Measurements from ENCODE around the gene MAD1L1. TPM values are rescaled to one million over a fixed set of nuclear protein-coding genes. Genes with fewer than 3 reads are reported as not detected.

MAD1L1 gene
- total RNA-seq, 2 donors from 2014 or later: 59.1 to 61.4 TPM

DNA sequence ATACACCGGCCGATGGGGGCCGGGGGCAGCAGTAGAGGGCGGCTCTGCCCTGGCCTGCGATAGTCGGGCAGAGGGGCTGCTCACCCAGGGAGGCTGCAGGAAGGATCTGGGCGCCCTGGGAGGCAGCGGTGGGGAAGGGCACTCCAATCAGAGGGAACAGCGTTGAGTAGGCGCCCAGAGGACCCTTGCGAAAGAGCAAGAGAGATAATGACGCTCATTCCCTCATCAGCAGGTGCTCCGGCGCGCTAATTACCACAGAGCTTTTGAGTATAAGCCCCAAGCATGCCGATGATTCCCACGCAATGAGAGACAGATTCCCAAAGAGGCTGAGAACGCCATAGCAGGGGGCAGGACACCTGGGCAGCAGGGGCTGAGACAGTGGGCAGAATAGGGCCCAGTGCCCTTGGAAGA lies 215.3 kb downstream of the MAD1L1 start:
- Histone ChIP-seq H3K4me3 (ENCODE audit: low read length) (no peak overlapping the region), H3K27me3 (ENCODE audit: control insufficient read depth, insufficient read depth, low read length, poor library complexity, severe bottlenecking) (no peaks in the 10 kb centered on the region), H3K9ac (ENCODE audit: extremely low read depth, low read length, poor library complexity, severe bottlenecking) (no peak overlapping the region), H3K9me3 (ENCODE audit: control insufficient read depth, low read length) (no peaks in the 10 kb centered on the region), H3K27ac (ENCODE audit: low read depth, low read length) (no peak overlapping the region), H3K4me1 (ENCODE audit: control insufficient read depth, insufficient read depth, low read length) (no peaks in the 10 kb centered on the region), H3K36me3 (ENCODE audit: control insufficient read depth, insufficient read depth, low read length) (no peaks in the 10 kb centered on the region)
- Mint-ChIP-seq H3K27ac (peak overlapping the region; percentile 82), H3K9me3 (no peaks in the 10 kb centered on the region), H3K4me1 (no peaks in the 10 kb centered on the region), H3K36me3 (ENCODE audit: low read depth) (peaks cover 8% of the 10 kb centered on the region), H3K4me3 (no peak overlapping the region), H3K27me3 (ENCODE audit: insufficient read depth) (no peaks in the 10 kb centered on the region)
- WGBS, 2 experiments (ENCODE audit: insufficient coverage in 1 of 2, insufficient read length in 1 of 2): 96 to 98% methylated on average over 15 to 18 of the region's 18 CpGs
- no peak for DNase-seq
- TF ChIP-seq, protein P1, sequence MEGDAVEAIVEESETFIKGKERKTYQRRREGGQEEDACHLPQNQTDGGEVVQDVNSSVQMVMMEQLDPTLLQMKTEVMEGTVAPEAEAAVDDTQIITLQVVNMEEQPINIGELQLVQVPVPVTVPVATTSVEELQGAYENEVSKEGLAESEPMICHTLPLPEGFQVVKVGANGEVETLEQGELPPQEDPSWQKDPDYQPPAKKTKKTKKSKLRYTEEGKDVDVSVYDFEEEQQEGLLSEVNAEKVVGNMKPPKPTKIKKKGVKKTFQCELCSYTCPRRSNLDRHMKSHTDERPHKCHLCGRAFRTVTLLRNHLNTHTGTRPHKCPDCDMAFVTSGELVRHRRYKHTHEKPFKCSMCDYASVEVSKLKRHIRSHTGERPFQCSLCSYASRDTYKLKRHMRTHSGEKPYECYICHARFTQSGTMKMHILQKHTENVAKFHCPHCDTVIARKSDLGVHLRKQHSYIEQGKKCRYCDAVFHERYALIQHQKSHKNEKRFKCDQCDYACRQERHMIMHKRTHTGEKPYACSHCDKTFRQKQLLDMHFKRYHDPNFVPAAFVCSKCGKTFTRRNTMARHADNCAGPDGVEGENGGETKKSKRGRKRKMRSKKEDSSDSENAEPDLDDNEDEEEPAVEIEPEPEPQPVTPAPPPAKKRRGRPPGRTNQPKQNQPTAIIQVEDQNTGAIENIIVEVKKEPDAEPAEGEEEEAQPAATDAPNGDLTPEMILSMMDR (conservative IDR thresholded peaks at IDR 0.05): no peak

DNA sequence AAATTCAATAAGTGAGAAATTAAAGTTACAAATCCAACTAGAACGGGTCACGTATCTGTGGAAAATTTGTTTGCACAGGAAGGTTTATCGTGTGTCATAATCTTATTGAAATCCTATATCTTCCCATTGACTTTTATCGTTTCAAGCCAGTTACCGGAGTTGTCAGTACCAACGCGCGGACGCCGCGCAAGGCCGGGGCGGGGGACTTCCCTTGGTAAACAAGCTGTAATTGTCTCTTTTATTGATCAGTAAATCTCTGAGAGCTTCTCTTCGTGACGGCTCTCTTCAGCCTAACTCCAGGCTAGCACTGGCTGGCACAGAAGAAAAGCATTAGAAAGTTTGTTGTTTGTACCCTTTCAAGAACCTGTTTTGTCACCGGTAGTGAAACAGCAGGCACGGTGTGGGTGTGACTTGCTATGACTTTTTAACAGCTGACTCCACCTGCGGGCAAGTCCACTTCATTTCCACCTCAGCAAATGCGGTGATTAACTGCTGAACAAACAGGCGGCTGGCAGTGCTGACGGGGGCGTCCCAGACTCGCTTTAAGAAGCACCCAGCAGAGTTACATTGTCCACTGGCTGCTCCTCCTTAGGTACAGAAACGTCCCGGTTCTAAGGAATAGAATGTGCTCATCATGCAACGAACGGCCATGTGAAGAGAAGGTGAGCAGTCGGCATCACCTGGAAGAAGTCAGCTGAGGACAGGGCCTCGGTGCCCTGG lies 215.8 kb downstream of the MAD1L1 start:
- Mint-ChIP-seq H3K4me3 (no peak overlapping the region), H3K27me3 (ENCODE audit: insufficient read depth) (no peaks in the 10 kb centered on the region), H3K9me3 (no peaks in the 10 kb centered on the region), H3K27ac (no peak overlapping the region), H3K36me3 (ENCODE audit: low read depth) (peaks cover 14% of the 10 kb centered on the region), H3K4me1 (no peaks in the 10 kb centered on the region)
- H3K9ac ChIP-seq (ENCODE audit: extremely low read depth, low read length, poor library complexity, severe bottlenecking): no peak overlapping the region
- TF ChIP-seq, protein P1 (conservative IDR thresholded peaks at IDR 0.05): no peak
- no peaks in the 10 kb centered on the region for H3K36me3 ChIP-seq (ENCODE audit: control insufficient read depth, insufficient read depth, low read length)
- WGBS, 2 experiments (ENCODE audit: insufficient coverage in 1 of 2, insufficient read length in 1 of 2): 93 to 94% methylated on average over 28 to 29 of the region's 29 CpGs
- no peak overlapping the region for H3K27ac ChIP-seq (ENCODE audit: low read depth, low read length)
- DNase-seq: no peak
- H3K9me3 ChIP-seq (ENCODE audit: control insufficient read depth, low read length): no peaks in the 10 kb centered on the region
- H3K27me3 ChIP-seq (ENCODE audit: control insufficient read depth, insufficient read depth, low read length, poor library complexity, severe bottlenecking): no peaks in the 10 kb centered on the region
- no peaks in the 10 kb centered on the region for H3K4me1 ChIP-seq (ENCODE audit: control insufficient read depth, insufficient read depth, low read length)
- H3K4me3 ChIP-seq (ENCODE audit: low read length): no peak overlapping the region

DNA sequence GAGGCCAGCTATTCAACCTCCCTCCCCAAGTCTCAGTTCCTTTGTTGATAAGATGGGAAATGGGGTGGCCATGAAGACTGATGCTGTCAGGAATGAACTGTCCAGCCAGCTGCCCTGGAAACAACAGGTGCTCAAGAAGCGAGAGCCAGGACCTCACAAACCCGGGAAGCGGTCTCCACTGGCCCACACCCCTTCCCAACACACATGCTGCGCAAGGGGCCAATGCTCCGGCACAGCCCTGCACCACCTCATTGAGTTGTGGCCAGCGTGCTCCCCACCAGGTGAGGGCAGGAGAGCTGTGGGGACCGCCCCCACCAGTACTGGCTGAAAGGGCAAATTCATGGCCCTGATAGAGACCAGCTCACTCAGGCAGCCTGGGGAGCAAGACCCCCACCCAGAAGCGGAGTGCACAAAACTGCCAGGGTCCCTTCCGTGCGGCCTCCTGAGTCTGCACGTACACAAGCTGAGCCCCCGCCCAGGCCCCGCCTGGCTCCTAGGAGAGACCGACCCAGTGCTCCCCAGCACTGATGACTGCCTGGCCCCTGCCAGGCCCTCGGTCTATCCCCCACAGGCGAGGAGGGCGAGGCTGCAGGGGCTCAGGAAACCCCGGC lies 216.6 kb downstream of the MAD1L1 start:
- Histone ChIP-seq H3K36me3 (ENCODE audit: control insufficient read depth, insufficient read depth, low read length) (no peaks in the 10 kb centered on the region), H3K4me1 (ENCODE audit: control insufficient read depth, insufficient read depth, low read length) (no peaks in the 10 kb centered on the region), H3K9ac (ENCODE audit: extremely low read depth, low read length, poor library complexity, severe bottlenecking) (no peak overlapping the region), H3K27ac (ENCODE audit: low read depth, low read length) (no peak overlapping the region), H3K9me3 (ENCODE audit: control insufficient read depth, low read length) (no peaks in the 10 kb centered on the region), H3K27me3 (ENCODE audit: control insufficient read depth, insufficient read depth, low read length, poor library complexity, severe bottlenecking) (no peaks in the 10 kb centered on the region), H3K4me3 (ENCODE audit: low read length) (no peak overlapping the region)
- Mint-ChIP-seq H3K27ac (no peak overlapping the region), H3K9me3 (no peaks in the 10 kb centered on the region), H3K4me3 (no peak overlapping the region), H3K36me3 (ENCODE audit: low read depth) (peaks cover 15% of the 10 kb centered on the region), H3K27me3 (ENCODE audit: insufficient read depth) (no peaks in the 10 kb centered on the region), H3K4me1 (no peaks in the 10 kb centered on the region)
- 94 to 100% methylated on average over 4 to 18 of the region's 18 CpGs for WGBS, 2 experiments (ENCODE audit: insufficient coverage in 1 of 2, insufficient read length in 1 of 2)
- TF ChIP-seq, protein P1 (conservative IDR thresholded peaks at IDR 0.05): no peak
- no peak for DNase-seq

All from endodermal cell (in vitro differentiated cells).